ENCODE results near the gene C6orf89.

The C6orf89 gene

GRCh38 chr6:36897609-36898008 lies 11.9 kb downstream of the C6orf89 start:
- DNase-seq (ENCODE audit: low read depth) = no peak
- no peak overlapping the region for H3K4me3 ChIP-seq (ENCODE audit: control insufficient read depth, low read depth, low read length)
- peak; percentile 35 for TF ChIP-seq CTCF (IDR thresholded peaks at IDR 0.05; ENCODE audit: control insufficient read depth, insufficient read depth, low read depth, low read length, missing control alignments)

- no peak for DNase-seq (ENCODE audit: low read depth)
- TF ChIP-seq CTCF (IDR thresholded peaks at IDR 0.05; ENCODE audit: control insufficient read depth, insufficient read depth, low read depth, low read length, missing control alignments) = no peak
- no peak overlapping the region for H3K4me3 ChIP-seq (ENCODE audit: control insufficient read depth, low read depth, low read length)
These were observed 18.4 kb downstream of the C6orf89 start for GRCh38 chr6:36904114-36904513.

- no peak overlapping the region for H3K4me3 ChIP-seq (ENCODE audit: control insufficient read depth, low read depth, low read length)
- no peak for TF ChIP-seq CTCF (IDR thresholded peaks at IDR 0.05; ENCODE audit: control insufficient read depth, insufficient read depth, low read depth, low read length, missing control alignments)
- DNase-seq (ENCODE audit: low read depth) = no peak
These were observed 19.2 kb downstream of the C6orf89 start for GRCh38 chr6:36904851-36905393.

GRCh38 chr6:36906539-36907325 lies 21.0 kb downstream of the C6orf89 start:
- TF ChIP-seq CTCF (IDR thresholded peaks at IDR 0.05; ENCODE audit: control insufficient read depth, insufficient read depth, low read depth, low read length, missing control alignments) = no peak
- DNase-seq (ENCODE audit: low read depth) = no peak
- no peak overlapping the region for H3K4me3 ChIP-seq (ENCODE audit: control insufficient read depth, low read depth, low read length)

- TF ChIP-seq CTCF (IDR thresholded peaks at IDR 0.05; ENCODE audit: control insufficient read depth, insufficient read depth, low read depth, low read length, missing control alignments) = no peak
- no peak overlapping the region for H3K4me3 ChIP-seq (ENCODE audit: control insufficient read depth, low read depth, low read length)
- no peak for DNase-seq (ENCODE audit: low read depth)
These were observed 22.0 kb downstream of the C6orf89 start for GRCh38 chr6:36907781-36908180.

- no peak for DNase-seq (ENCODE audit: low read depth)
- H3K4me3 ChIP-seq (ENCODE audit: control insufficient read depth, low read depth, low read length) = no peak overlapping the region
- TF ChIP-seq CTCF (IDR thresholded peaks at IDR 0.05; ENCODE audit: control insufficient read depth, insufficient read depth, low read depth, low read length, missing control alignments) = no peak
These were observed 23.0 kb downstream of the C6orf89 start for GRCh38 chr6:36908747-36909146.

Data from AG09309 (cell line).